HG02970 (cell line): ENCODE data around the gene TRIO.

Source experiments
- ATAC-seq: cut with Tn5 transposase; IDR thresholded peaks from one replicate; pipeline ENCODE4 v1.9.1; 2021; ENCODE audit warnings: mild to moderate bottlenecking, moderate library complexity, moderate number of reproducible peaks; ENCODE audit not compliant: unreplicated experiment, low FRiP score

TRIO gene

DNA sequence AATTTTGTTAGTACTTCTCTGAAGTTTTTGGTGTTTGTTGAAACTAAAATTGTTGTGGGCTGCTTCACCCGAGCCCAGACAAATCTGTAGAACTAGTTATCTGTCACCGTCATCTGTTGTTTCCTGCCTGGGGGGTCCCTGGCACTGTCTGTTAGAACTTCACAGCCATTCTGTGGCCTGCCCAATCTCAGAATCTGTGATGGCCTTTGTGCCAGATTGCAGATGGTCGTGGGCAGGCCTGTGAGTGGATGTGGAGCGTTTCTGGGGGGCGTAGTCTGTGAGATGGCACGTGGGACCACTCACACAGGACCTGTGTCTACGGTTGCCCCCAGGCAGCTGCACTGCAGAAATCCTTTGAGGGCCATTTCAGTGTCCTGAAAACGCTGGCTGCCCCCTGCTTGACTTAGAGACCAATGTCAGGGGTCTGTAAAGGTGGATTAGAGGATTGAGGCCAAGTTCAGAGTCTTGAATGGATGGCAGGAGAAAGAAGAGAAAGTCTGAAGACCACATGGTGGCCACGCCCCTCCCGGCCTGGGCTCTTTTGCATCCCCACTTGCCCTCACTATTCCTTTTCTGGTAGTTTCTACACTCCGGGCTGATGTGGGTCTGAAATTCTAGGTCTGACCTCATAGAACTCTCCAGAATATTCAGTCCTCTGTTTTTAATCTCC lies 38.3 kb downstream of the TRIO start:
- no peak for ATAC-seq

DNA sequence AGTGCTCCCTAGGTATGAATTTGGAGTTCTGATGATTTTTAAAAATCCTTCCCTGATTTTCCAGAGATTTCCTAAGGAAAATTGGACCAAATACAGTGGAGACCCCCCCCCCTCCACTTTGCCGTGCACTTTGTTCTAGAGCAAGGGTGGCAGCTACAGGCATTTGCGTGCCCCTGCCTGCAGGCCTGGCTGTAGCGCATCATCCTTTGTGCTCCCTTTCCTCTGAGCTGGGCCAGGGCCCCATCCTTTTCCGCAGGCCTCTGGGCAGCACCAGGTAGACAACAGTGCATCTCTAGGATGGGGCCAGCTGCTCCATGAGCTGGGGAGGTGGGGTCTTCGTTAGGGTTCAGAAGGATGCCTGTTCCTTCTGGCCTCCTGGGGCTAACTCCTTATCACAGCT lies 39.6 kb downstream of the TRIO start:
- ATAC-seq = no peak

DNA sequence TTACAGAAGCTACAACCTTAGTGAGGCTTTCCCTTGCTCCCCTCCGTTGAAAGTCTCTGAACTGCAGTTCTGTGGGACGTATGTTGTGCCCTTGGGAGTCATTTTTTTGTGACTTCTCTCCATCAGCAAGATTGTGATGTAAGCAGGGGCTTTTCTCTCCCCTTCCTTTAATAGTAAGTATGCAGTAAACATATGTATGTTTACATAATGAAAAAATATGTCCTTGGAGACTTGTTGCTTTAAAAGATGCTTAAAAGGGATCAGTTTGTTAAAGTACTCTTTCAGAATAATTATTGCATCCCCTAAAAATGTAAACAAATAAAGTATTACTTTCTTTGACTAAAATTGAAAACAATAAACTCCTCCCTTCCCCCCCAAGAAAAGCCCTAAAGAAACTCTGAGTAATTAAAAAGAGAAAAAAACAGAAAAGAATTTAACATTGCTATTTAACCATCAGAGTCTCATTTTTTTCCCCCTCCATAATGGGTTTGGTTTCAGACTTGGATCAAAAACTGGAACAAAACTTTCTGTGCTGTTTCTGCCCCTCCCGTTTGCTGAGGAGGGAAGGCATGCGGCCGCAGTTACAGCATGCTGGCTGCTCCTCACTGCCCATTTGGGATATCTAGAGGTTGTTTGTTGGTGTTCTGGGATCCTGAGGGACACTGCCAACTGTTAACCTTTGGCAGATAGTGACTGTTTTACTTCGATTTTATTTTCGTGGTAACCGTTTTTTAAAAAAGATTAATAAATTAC lies 40.2 kb downstream of the TRIO start:
- no peak for ATAC-seq

DNA sequence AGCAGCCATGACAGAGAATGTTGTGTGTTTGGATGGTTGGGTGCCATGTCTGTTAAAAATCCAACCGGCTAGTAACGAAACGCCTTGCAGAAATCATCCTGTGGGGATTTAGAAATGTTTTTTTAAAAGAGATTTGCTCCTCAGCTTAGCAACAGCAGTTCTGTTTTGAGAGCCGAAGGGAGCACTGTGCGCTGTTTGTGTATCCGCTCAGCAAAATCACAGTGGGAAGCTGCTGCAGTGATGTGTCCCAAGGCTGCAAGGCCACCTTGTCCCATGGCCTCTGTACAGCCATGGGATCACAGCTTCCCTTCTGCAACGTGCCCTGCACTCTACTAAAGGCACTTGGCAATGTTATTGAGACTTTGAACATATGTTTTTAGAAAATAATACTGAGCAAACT lies 40.9 kb downstream of the TRIO start:
- ATAC-seq = no peak

DNA sequence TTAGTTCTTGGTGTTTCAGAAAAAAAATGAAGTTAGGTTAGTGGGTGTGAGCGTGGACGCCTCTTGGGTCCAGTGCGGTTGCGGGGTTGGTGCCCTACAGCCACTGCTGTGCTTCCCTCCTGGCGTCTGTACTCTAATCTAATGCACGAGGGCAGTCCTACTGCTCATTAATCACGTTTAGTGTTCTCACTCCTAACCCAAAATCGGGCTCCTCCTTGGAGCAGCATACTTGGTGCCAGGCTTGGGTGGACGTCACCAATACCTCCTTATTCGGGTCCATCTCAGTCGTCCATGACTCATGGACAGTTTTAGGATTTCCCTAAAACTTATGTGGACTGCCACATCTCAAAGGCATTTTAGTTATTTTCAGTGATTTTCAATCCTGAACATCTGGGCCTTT lies 41.6 kb downstream of the TRIO start:
- no peak for ATAC-seq

DNA sequence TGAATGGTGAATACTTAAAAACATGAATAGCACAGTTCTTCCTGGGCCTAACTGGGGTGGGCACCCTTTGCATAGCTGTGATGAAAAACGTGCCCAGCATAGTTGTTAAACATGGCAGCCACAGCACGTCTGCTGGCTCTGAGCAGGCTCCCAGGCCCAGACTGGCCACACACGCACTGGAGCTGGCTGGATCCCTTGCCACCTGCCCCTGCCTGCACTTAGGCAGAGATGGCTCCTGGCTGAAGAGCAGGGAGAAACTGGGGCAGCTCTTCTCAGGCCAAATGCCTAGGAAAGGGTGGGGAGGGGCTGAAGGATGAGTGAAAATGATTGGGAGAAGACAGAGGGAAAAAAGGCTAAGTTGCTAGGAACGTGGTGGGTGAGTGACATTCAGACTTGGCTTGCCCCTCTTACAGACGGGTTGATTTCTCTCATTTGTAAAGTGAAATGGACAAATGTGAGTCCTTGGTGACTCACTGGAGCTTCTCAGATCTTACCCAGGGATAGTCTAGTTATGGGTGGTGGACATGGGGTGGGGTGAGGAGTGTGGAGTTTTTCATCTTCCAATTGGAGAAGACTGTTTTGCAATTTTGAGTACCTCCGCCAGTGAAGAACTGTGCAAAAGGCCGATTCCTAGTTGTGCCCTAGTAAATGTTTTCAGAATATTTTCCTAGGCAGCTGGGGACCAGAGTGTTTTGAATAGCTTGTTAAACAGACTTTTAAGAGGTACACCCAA lies 42.4 kb downstream of the TRIO start:
- ATAC-seq = no peak

DNA sequence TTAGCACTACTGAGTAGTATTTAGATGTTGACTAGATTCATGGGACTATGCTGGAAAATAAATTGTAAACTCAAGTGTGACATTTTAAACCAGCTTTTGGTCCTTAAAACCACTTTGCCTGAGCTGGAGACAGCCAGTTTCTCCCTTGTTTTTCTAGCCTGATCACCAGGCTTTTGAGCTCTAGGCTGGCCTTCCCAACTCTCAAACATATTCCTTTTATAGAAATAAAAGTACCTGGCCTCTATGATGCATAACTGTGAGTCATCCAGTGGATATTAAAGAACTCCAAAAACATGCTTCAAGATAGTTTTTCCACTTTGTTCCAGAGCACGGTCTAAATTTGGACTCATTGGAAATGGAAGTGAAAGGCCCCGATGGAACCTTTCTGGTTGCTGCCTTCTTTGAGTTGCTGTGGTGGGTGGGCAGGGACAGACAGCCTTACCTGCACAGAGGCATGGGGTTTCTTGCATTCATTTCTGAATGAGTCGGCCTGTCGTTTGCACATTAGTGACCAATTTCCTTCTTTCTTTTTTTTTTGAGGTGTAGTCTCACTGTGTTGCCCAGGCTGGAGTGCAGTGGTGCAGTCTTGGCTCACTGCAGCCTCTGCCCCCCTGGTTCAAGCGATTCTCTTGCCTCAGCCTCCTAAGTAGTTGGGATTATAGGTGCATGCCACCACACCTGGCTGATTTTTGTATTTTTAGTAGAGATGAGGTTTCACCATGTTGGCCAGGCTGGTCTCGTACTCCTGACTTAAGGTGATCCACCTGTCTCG lies 43.1 kb downstream of the TRIO start:
- no peak for ATAC-seq

DNA sequence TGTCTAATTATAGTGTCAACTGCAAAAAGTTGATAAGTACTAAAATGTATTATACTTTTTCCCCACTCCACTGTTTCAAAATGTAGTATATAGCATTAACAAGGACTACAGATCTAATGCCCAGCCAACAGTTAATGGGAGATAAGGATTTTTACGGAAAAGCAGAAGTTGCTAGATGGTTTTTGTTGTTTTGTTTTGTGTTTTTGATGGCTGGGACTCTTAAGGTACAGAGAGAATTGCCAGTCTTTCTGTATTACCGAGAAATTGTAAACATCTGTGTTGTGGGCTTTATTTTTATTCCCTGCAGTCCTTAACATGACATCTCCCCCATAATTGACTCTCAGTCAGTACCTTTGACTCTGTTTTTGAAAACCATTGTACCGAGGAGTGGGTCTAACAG lies 44.0 kb downstream of the TRIO start:
- no peak for ATAC-seq

DNA sequence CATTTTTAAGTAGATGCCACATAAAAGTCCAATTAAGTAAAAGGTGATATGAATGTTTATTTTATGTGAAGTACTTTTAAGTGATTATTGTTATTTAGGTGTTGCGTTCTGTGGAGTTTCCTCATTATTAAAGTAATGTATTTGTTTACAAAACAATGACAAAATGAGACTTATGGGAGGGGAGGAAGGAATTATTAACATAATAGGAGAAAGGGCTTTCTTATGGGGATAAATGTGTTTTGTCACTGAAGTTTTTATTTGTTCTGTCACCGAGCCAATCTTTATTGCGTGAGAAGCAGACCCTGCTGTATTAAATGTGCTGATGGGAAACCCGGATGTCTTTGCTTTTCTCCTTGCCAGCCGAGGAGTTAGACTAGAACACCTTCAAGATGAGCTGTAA lies 44.5 kb downstream of the TRIO start:
- ATAC-seq = no peak

DNA sequence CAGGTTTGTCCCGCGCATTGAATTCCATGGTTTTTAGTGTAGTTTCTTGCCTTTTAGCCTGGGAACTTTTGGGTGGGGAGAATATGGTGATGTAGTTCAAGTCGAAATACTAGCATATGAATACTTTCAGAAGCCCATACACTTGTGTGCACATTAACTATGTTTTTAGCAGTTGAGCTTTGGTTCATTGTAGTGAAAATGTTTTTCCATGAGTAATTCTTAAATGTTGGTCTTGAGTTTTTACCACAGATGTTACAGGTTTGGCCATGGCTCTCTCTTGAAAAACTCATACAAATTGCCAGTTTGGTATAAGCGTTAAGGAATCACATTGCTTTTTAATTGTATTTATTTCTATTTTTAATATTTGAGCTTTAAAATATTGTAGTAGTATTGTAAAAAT lies 45.6 kb downstream of the TRIO start:
- no peak for ATAC-seq

DNA sequence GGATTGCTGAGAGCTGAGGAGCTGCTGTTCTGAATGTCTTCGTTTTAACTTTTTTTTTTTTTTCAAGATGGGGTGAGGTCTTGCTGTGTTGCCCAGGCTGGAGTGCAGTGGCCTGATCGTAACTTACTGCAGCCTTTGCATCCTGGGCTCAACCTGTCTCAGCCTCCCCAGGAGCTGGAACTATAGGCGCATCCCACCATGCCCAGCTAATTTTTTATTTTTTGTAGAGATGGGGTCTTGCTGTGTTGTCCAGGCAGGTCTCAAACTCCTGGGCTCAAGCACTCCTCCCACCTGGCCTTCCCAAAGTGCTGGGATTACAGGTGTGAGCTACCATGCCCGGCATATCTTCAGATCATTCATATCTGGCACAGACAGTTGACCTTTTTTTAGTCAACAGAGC lies 46.5 kb downstream of the TRIO start:
- ATAC-seq = no peak

DNA sequence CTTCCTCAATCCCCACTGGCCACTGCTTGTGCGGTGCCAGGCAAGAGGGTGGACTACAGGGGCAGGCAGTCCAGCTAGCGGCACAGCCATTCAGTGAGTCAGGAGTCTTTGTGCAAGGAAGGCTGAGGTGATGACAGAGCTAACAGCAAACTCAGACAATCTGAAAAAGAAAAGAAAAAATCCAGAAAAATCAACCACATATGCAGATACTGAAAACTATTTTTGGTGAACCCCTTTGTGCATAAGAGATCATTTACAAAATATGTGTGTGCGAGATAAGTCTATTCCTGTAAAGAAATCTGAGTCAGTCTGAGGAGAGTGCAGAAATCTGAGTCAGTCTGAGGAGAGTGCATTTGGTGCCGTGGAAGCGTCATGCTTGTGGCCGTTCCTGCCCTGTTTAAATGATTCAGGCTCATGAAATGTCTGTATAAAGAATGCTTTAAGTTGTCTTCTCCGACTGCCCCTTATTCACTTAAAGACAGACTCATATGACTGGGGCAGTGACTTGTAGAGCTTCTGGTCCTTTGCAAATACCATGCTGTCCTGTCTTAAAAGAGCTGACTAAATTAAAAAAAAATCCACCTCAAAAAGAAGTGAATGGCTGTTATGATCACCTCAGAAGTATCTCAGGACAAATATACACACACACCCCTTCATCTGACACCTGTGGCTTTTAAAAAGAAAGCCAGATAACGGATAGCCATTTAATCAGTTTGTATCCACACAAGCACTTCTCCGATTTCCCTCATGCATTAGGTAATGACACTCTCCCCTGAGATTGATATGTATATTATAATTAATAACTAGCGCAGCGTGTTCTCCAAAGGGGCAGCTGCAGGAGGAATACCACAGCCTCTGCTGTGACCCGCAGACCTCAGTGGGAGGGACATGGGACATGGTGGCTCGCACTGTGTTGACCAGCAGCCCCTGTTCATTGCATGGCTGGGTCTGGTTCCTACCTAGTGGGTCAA lies 47.3 kb downstream of the TRIO start:
- ATAC-seq = no peak

DNA sequence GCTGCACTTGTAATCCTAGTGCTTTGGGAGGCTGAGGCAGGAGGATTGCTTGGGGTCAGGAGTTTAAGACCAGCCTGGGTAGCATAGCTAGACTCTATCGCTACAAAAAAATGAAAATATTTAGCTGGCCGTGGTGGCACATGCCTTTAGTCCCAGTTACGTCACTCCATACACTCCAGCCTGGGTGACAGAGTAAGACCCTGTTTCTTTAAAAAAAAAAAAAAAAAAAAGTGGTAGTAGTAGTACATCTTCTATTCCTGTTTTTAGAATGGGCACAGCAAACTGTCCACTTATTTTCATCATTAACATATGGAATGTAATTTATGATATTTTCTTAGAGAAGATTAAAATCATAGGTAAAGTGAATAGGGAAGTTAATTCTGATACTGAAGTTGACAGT lies 48.2 kb downstream of the TRIO start:
- no peak for ATAC-seq

DNA sequence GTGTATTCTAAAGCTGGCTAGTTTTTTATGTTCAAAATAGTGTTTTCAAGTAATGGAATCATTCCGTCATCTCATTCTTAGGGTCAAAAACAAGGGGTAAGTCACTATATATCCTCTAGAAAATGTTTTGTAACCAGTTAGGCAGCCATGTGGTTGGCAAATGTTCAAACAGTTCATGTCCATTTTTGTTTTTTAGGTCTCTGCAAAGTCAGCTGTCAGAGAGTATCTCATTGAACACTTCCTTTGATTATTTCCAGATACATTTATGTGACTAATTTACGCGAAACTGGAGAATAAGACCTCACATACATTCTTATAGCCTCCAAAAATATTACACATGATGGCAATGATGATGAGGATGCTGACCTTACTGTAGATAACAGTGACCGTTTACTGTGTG lies 50.4 kb downstream of the TRIO start:
- no peak for ATAC-seq

DNA sequence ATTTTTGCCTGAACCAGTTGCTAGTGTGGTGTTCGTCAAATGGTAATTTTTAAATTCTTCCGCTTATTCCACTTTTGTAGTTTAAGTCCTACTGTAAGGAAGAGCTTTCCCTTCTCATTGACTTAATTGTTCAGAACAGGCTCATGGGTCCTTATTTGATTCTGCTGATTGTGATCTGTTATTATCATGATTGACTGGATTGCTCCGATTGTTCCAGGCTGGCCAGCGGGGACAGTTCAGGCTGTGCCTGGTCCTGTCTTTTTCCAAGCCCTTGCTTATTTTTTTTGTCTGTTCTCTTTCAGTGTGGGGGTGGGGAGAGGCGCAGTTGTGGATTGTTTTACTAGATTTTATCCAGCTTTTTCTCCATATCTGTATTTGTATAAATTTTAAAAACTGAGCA lies 52.4 kb downstream of the TRIO start:
- no peak for ATAC-seq

DNA sequence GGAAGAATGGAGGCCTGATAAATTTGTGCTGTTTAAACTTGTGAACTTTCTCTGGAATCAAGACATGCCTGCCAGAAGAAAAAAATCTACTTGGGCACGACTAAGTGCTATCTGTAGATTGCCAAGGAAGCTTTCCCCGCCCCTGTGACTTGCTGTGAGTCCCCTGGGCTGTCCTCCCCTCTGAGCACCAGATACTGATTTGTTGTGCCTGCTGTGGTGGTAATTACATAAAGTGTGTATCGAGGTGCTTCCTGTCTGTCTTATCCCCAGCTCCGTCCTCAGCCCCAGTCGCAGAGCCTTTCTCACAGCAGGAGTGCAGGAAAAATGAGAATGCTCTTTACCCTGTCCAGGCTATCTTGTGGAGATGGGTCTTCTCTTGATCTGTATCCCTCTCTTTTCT lies 53.9 kb downstream of the TRIO start:
- ATAC-seq = no peak

DNA sequence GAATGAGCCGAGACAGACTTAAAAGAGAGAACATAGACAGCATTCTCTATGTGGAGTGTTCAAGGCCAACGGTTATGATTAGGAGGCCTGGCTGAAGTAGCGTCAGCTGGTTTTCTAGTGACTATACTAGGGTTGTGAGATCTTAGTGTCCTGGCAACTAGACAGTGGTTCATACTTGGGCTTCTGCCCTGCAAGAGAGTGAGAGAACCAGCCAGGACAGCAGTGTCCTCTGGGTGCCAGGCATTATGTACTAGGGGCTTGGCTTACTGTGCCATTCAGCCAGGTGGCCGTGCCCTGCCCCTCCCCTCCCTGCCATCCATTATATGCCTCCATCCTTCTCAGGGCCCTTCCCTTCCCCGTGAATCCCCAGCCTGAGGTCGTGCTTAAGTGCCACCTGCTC lies 56.8 kb downstream of the TRIO start:
- no peak for ATAC-seq

DNA sequence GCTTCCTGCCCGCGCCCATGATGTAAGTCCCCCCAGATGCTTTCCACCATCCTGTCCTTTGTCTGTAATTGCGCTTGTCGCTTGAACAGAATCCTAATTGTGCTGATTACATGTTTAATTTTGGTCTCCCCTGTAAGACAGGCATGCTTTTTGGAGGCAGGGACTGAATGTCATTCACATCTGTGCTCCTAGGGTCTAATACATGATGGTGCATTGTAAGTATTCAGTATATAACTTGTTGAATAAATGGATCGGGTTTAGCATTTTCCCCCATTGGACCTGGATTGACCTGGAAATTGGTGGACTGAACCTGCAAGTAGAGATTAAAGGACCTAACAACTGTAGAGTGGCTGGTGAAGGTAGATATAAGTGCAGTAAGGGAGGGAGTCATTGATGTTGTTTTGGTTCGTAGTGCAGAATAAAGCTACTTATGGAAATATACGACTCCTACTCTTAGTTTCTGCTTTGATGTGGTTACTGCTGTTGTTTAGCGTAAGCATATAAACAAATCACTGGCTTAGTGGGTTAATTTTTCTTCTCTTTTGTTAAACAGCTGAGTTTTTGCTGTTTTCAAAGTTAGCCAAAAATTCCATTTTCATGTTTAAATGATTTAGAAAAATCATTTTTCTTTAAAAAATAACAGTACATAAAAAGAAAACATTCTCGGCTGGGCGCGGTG lies 57.3 kb downstream of the TRIO start:
- no peak for ATAC-seq

DNA sequence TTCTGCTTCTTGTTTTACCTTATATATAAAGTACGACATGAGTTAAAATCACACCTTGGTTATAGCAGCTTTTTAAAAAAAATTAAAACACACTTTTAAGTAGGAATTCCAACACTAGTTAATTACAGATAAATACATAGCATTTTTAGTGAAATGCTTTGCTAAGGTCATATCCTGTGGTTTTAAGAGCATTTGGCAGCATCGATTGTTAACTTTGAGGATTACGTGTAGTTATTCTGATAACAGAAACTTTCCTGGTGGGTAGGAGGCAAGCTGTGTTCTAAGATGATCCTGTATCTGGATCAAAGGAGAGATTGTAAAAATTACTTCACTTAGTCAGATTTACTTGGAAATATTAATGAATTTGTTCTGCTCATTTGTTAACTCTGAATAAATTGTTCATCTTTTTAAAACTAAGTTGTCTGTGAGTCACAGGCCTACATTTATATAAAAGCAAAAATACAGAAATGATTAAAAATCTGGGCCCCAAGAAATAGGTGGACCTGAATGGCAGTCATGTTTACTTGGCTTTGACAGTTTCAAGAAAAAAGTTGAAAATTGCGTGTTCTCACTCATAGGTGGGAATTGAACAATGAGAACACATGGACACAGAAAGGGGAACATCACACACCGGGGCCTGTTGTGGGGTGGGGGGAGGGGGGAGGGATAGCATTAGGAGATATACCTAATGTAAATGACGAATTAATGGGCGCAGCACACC lies 58.3 kb downstream of the TRIO start:
- no peak for ATAC-seq
